IPS DF 6.9 (cell line): ENCODE measurements around the gene ARHGDIG.

Experiments
- DNase-seq: peaks from one replicate; pipeline ENCODE4 v3.0.0-alpha.2; 2013; ENCODE audit warnings: low read depth, low spot score
- H3K27ac ChIP-seq: one replicate; pipeline ENCODE4 v1.5.1; 2013; ENCODE audit warnings: low read length, control low read depth
- H3K27me3 ChIP-seq: 2 replicates; pipeline ENCODE4 v1.6.1; 2013; ENCODE audit warnings: mild to moderate bottlenecking, low read length; ENCODE audit not compliant: control insufficient read depth, insufficient read depth
- H3K36me3 ChIP-seq: 2 replicates; pipeline ENCODE4 v1.6.1; 2013; ENCODE audit warnings: low read length; ENCODE audit not compliant: control insufficient read depth, insufficient read depth
- H3K4me1 ChIP-seq: 2 replicates; pipeline ENCODE4 v1.6.1; 2013; ENCODE audit warnings: low read length; ENCODE audit not compliant: control insufficient read depth, insufficient read depth
- H3K4me3 ChIP-seq: 2 replicates; pipeline ENCODE4 v1.5.1; 2013; ENCODE audit warnings: mild to moderate bottlenecking, low read length
- H3K9me3 ChIP-seq: 2 replicates; pipeline ENCODE4 v1.6.1; 2013; ENCODE audit warnings: low read length, inconsistent platforms; ENCODE audit not compliant: control insufficient read depth, insufficient read depth
- WGBS: extraction: QIAGEN DNeasy Blood & Tissue Kit; methylation state at CpG from one replicate; pipeline ENCODE4 v1.1.7; 2013; ENCODE audit warnings: mixed read lengths, missing lambda C conversion rate; ENCODE audit not compliant: insufficient read length, insufficient coverage; 5-methylcytosine and 5-hydroxymethylcytosine counted together

ARHGDIG gene

DNA sequence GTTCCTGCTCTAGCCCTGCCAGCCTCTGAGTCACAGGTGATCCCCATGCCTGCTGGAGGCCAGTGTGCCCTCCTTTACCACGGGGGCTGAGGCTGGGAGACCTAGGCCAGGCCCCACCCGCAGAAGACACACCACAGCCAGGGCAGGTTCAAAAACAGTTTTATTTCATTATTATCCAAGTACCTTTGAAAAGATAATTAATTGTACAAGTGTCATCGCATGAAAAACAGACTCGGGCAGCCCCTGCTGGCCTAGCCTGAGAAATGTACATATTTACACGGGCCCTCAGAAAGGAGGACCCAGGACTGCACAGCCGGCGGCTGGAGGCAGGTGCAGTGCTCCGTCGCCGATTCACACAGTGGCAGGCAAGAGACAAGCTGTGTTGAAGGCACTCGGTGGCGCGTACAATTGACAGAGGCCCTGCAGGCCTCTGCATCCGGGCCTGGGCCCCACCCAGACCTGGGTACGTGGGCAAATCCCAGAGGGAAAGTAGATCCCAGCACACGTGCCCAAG, 7.0 kb downstream of the ARHGDIG start:
- DNase-seq, result no peak
- peaks cover 28% of the 10 kb centered on the region for H3K36me3 ChIP-seq
- H3K4me1 ChIP-seq, result no peaks in the 10 kb centered on the region
- H3K9me3 ChIP-seq, result no peaks in the 10 kb centered on the region
- WGBS, result no CpG with 5 or more reads among the region's 16 CpGs
- no peaks in the 10 kb centered on the region for H3K27me3 ChIP-seq
- no peak overlapping the region for H3K27ac ChIP-seq
- H3K4me3 ChIP-seq, result no peak overlapping the region

- Histone ChIP-seq H3K4me1 (no peaks in the 10 kb centered on the region), H3K4me3 (no peak overlapping the region), H3K9me3 (no peaks in the 10 kb centered on the region), H3K27me3 (no peaks in the 10 kb centered on the region), H3K27ac (no peak overlapping the region), H3K36me3 (peaks cover 34% of the 10 kb centered on the region)
- no CpG with 5 or more reads among the region's 33 CpGs for WGBS
- no peak for DNase-seq
Measured at GRCh38 chr16:287981-288920, 7.9 kb downstream of the ARHGDIG start.

GRCh38 chr16:289395-289997, 9.1 kb downstream of the ARHGDIG start:
- no peak overlapping the region for H3K27ac ChIP-seq

DNA sequence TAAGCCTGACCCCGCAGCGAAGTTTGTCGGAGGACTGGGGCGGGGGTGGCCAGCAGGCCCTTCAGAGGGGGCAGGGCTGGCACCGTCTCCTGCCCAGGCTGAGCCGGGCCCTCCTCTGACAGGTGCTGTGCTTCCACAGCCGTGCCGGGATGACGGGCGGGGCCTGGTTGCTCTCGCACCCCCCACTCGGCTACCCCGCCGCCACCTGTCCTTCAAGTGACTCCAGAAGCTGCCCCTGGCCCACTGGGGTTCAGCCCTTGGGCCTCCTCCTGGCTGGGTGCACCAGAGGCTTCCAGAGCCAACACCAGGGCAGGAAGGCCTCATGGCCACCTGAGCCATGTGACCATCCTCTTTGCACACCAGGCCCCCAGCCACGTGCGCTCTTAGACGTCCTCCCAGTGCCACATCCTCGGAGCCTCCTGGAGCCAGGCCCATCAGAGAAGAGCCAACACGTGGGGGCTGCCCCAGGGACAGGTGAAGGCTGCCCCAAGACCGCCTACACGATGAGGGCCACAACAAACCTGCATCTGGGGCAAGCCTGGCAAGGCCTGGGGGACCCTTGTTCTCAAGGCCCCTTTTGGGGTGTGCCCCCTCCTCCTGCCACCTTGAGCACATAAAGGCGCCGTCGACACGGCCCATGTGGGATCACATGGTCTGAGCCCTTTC, 9.8 kb downstream of the ARHGDIG start:
- no peak overlapping the region for H3K4me3 ChIP-seq
- WGBS, result no CpG with 5 or more reads among the region's 25 CpGs

More at GRCh38 chr16:289395-289997, 9.1 kb downstream of the ARHGDIG start:
- no peaks in the 10 kb centered on the region for H3K27me3 ChIP-seq
- no peak overlapping the region for H3K4me3 ChIP-seq
- no peaks in the 10 kb centered on the region for H3K4me1 ChIP-seq
- peaks cover 37% of the 10 kb centered on the region for H3K36me3 ChIP-seq
- DNase-seq, result no peak
- no peaks in the 10 kb centered on the region for H3K9me3 ChIP-seq
- WGBS, result no CpG with 5 or more reads among the region's 22 CpGs

GRCh38 chr16:290681-291405, 10.5 kb downstream of the ARHGDIG start:
- H3K36me3 ChIP-seq, result peaks cover 37% of the 10 kb centered on the region
- H3K4me3 ChIP-seq, result no peak overlapping the region
- DNase-seq, result no peak
- H3K27ac ChIP-seq, result no peak overlapping the region
- no peaks in the 10 kb centered on the region for H3K27me3 ChIP-seq
- WGBS, result no CpG with 5 or more reads among the region's 50 CpGs
- H3K4me1 ChIP-seq, result no peaks in the 10 kb centered on the region
- no peaks in the 10 kb centered on the region for H3K9me3 ChIP-seq

More for the DNA sequence above, 9.8 kb downstream of the ARHGDIG start:
- no peaks in the 10 kb centered on the region for H3K9me3 ChIP-seq
- DNase-seq, result no peak
- no peak overlapping the region for H3K27ac ChIP-seq
- no peaks in the 10 kb centered on the region for H3K27me3 ChIP-seq
- no peaks in the 10 kb centered on the region for H3K4me1 ChIP-seq
- H3K36me3 ChIP-seq, result peaks cover 37% of the 10 kb centered on the region

DNA sequence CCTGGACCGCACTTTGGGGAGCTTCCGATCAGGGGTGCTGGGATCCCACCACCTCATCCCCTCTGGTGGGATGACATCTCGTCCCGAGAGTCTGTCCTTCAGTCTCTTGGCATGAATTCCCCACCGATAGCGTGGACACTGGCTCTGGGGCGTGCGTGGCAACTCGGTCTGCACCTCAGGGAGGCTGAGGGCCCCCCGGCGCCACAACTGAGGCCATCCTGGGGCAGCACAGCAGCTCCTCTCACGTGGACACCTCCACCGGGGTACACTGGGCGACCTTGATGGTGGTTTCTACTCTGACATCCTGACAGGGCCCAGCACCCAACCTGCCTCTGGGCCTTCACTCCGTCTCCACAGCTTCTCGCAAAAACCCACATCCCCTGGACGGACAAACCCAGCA, 11.1 kb downstream of the ARHGDIG start:
- WGBS, result no CpG with 5 or more reads among the region's 17 CpGs
- no peak overlapping the region for H3K27ac ChIP-seq
- no peaks in the 10 kb centered on the region for H3K27me3 ChIP-seq
- no peaks in the 10 kb centered on the region for H3K9me3 ChIP-seq
- no peaks in the 10 kb centered on the region for H3K4me1 ChIP-seq
- no peak overlapping the region for H3K4me3 ChIP-seq
- DNase-seq, result no peak
- peaks cover 35% of the 10 kb centered on the region for H3K36me3 ChIP-seq

DNA sequence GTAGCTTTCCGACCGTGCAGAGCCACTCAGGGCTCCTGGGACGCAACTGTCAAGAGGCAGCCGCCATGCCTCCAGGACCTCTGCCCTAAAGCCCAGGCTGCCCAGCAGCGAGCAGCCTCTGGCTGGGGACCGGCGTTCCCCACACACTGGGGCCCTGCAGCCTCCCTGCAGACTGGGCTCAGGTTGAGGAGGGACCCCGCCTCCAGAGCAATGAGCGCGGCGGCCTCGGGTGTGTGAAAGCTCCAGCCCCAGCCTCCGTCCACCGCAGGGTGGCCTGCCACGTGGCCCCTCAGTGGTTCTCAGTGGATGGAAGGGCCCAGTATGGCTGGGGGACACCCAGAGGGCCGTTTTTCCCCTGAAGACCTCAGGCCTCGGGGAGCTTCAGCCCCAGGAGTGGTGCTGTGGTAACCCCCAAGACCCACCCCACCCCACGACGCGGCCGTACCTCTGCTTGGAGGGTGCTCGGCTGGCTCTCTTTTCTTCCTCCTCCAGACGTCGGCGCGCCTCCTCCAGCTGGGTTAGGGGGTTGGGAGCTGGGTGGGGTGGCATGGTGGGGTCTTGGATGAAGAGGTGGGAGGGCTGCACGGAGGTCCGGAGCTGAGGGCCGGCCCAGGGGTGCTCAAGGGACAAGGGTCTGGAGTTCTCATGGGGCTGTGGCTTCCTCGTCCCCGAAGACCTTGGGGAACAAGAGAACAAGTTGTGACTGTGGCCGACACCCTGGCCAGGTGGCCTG, 12.8 kb downstream of the ARHGDIG start:
- Histone ChIP-seq H3K27me3 (no peaks in the 10 kb centered on the region), H3K4me1 (no peaks in the 10 kb centered on the region), H3K4me3 (no peak overlapping the region), H3K36me3 (peaks cover 37% of the 10 kb centered on the region), H3K9me3 (no peaks in the 10 kb centered on the region), H3K27ac (no peak overlapping the region)
- WGBS, result no CpG with 5 or more reads among the region's 32 CpGs
- DNase-seq, result no peak

DNA sequence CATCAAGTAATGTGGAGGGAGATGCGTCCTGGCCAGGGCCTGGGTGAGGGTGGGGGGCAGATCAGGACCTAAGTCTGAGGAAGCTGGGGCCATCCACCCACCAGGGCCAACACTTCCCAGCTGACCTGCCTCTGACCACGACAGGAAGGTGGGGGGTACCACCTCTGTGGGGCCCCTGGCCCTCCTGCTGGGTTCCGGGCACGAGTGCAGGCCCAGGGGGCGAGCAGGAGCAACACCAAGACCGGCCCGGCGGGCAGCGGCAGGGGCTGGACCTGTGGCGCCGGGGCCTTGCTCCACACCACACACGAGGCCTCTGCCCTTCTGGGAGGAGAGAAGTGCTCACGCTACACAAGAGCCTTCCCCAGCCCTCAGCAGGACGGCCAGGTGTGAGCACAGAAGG, 15.9 kb downstream of the ARHGDIG start:
- no peaks in the 10 kb centered on the region for H3K4me1 ChIP-seq
- peaks cover 25% of the 10 kb centered on the region for H3K36me3 ChIP-seq
- H3K4me3 ChIP-seq, result no peak overlapping the region
- H3K27me3 ChIP-seq, result no peaks in the 10 kb centered on the region
- no CpG with 5 or more reads among the region's 14 CpGs for WGBS
- H3K9me3 ChIP-seq, result no peaks in the 10 kb centered on the region
- no peak overlapping the region for H3K27ac ChIP-seq
- DNase-seq, result no peak

- Histone ChIP-seq H3K36me3 (peaks cover 20% of the 10 kb centered on the region), H3K27ac (no peak overlapping the region), H3K4me1 (no peaks in the 10 kb centered on the region), H3K9me3 (no peaks in the 10 kb centered on the region), H3K27me3 (no peaks in the 10 kb centered on the region), H3K4me3 (no peak overlapping the region)
- WGBS, result no CpG with 5 or more reads among the region's 37 CpGs
- DNase-seq, result no peak
Measured at GRCh38 chr16:296806-297510, 16.6 kb downstream of the ARHGDIG start.
